ENCODE results near the gene DOP1A.

DNA sequence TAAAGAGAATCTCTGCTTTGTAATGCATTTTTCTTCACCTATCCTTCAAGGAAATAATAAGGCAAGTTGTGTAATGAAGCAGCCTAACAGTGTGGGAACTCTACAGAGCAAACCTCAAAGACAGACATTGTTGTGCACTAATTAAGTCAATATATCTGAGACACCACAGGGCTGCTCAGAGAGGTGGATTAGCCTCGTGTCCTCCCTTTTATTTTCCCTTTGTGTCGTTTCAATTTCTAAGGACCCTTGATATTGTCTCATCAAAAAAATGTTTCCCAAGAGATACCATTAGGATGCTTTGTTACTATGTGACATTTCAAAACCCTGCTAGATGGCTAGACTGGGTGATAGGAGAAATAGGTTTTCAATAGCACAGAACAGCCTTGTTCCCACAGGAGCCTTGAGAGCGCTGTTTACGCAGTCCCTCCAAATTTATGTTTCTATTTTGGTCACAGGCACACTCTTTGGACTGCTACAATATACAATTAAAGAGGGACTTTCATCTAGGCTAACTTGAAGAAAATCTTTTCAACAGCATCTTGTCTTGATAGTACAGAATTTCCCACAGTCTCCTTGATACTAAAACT lies 24.9 kb upstream of the DOP1A start:
- TF ChIP-seq, protein P1, sequence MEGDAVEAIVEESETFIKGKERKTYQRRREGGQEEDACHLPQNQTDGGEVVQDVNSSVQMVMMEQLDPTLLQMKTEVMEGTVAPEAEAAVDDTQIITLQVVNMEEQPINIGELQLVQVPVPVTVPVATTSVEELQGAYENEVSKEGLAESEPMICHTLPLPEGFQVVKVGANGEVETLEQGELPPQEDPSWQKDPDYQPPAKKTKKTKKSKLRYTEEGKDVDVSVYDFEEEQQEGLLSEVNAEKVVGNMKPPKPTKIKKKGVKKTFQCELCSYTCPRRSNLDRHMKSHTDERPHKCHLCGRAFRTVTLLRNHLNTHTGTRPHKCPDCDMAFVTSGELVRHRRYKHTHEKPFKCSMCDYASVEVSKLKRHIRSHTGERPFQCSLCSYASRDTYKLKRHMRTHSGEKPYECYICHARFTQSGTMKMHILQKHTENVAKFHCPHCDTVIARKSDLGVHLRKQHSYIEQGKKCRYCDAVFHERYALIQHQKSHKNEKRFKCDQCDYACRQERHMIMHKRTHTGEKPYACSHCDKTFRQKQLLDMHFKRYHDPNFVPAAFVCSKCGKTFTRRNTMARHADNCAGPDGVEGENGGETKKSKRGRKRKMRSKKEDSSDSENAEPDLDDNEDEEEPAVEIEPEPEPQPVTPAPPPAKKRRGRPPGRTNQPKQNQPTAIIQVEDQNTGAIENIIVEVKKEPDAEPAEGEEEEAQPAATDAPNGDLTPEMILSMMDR (IDR thresholded peaks at IDR 0.05) = no peak
- no peak for TF ChIP-seq POLR2A (IDR thresholded peaks at IDR 0.05)
